SH-SY5Y (cell line): Measurements from ENCODE around the gene RAB40C.

Experiments used
- GATA2 ChIP-seq: IDR thresholded peaks from 2 replicates; pipeline ENCODE4 v1.6.1; 2011; ENCODE audit warnings: mild to moderate bottlenecking, low read depth, low read length
- GATA3 ChIP-seq: IDR thresholded peaks from 2 replicates; pipeline ENCODE4 v1.6.1; 2011; ENCODE audit warnings: low read depth, mild to moderate bottlenecking, low read length, moderate library complexity

- TF ChIP-seq GATA2 (no peak), GATA3 (no peak)
These were observed 85.4 kb downstream of the RAB40C start, which contains the start of gene RHBDL1 for GRCh38 chr16:674968-675883.
